RPMI7951 (cell line): ENCODE measurements around the gene VAPA. TPM values are rescaled to one million over a fixed set of nuclear protein-coding genes. Genes with fewer than 3 reads are reported as not detected.
A peak's percentile ranks its signal among the peaks of the same experiment; 100 is the strongest.

Source experiments
- DNase-seq: peaks from one replicate; pipeline ENCODE4 v3.0.0-alpha.2; 2012; ENCODE audit warnings: low read depth
- total RNA-seq: library from RNA; depleted of rRNA; stranded (reverse); fragments of >200 nt; shearing (Covaris generic); gene quantifications from 2 replicates; pipeline ENCODE4 v1.2.3, GENCODE V29; 2014; rRNA removed

The VAPA gene
- total RNA-seq = 231 and 258 TPM in 2 replicates

DNA sequence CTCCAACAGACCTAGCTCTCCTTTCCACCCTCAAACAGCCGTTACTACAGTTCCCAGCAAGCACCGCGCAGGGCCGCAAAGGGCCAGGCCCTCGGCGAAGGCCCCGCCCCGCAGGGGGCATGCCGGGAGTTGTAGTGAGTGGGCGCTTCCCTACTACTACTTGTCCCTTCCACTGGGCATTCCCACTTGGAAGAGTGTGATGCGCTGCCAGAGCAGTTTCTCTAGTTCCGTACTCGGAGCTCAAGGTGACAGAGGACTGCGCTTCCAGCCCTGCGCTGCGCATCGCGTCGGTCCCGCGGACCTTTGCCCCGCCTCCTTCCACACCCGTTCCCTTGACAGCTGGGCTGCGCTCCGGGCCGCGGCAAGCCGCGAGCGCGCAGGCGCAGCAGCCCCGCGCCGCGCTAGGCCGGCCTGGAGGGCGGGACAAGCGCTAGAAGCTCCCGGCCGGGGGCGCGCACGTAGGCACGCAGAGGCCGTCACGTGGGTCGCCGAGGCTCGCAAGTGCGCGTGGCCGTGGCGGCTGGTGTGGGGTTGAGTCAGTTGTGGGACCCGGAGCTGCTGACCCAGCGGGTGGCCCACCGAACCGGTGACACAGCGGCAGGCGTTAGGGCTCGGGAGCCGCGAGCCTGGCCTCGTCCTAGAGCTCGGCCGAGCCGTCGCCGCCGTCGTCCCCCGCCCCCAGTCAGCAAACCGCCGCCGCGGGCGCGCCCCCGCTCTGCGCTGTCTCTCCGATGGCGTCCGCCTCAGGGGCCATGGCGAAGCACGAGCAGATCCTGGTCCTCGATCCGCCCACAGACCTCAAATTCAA lies at the start of gene VAPA:
Gene VAPA, plus strand, starts transcription at position 491 of the 808 bp plus-strand sequence. Its CDS starts 241 bp downstream, at position 732.
- DNase-seq = peak; percentile 92

DNA sequence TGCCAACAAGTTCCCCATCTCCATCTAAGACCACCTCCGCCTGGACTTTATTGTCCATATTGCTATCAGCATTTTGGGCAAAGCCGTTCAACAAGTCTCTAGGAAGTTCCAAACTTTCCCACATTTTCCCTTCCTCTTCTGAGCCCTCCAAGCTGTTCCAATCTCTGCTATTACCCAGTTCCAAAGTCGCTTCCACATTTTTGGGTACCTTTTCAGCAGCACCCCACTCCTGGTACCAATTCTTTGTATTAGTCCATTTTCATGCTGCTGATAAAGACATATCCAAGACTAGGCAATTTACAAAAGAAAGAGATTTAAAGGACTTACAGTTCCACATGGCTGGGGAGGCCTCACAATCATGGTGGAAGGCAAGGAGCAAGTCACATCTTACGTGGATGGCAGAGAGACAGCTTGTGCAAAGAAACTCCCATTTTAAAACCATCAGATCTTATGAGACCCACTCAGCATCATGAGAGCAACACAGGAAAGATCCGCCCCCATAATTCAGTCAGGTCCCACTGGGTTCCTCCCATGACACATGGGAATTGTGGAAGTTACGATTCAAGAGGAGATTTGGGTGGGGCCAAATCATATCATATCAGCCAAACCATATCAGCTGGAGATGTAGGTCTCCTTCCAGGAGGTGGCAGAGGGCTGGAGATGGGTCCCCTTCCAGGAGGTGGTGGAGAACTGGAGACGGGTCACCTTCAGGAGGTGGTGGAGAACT lies 47.9 kb upstream of the VAPA start:
- DNase-seq = no peak

- DNase-seq = no peak
These were observed 47.2 kb upstream of the VAPA start for GRCh38 chr18:9866627-9867026.

DNA sequence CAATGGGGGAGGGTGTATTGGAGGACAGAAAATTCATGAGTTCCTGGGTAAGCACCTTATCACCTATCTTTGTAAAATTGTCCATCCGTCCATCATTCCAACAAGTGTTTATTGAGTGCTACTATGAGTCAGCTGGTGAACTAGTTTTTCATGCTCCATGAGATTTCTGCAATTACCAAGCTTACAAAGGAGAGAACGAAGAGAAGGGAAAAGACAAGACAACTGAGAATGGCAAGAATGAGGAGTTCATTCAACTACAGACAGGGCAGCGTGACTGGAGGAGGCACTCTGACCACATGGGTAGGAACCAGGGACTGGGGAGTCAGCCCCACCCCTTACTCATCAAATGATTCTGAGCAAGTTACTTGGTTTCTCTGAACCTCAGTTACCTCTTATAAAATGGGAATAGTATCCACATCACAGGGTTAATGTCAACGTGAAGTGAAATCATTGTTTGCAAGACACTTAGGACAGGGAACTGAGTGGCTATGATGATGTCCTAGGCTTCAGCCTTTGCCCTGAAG lies 46.7 kb upstream of the VAPA start:
- no peak for DNase-seq

GRCh38 chr18:9868857-9869714 lies 44.7 kb upstream of the VAPA start:
- no peak for DNase-seq

DNA sequence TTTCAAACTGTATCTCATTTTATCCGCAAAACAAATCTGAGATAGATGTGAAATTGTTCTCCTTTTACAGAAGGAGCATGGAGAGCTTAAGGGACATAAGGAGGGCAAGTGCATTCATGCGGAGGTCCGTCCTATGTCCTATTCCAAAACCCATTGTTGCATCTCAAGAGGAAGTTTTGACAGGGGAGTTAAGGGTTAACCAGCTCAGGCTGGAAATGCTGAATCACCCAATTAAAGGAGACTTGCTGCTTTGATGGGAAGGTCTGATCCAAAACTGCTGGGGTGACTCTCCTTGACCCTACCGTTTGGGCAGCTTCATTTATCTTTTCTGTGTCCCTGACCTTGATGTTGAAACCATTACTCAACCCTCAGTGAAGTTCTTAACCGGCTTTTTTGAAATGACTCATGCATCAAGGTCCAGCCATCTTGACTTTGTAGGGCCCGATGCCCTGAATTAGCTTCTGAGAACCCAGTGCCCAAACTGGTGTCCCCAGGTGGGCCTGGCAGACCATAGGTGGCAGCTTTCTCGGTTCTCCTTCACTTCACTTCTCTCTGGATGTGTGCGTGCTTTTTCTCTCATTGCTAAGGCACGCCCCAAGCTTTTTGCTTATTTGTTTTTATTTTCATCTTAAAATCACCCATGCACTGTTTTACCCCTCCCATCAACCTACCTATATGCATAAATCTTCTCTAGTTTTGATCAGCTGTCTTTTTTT lies 43.9 kb upstream of the VAPA start:
- peak; percentile 89 for DNase-seq

DNA sequence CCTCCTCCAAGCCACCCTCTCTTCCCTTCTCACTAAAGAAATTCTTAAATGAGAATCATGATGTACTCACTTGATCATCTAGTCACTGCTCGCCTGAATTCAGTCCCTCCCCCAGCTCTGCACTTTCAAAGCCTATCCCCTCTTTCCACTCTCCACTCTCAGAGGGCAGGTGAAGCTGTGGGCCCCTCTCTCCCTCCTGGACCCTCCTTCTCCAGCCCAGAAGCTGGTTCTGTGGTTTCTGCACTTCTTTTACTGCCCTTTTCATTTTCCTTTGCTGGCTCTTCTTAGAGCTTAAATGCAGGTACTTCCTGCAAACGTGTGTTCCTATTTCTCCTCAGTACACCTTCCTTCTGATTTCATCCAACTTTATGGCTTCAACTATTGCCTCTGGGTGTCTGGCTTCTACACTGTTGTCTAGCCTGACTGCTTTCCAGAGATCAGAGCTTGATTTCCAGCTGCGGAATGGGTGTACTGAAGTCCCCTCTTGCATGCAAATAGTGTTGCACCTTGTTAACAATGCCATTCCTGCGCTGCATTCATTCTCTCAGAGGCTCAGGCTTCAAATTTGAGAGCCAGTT lies 43.3 kb upstream of the VAPA start:
- DNase-seq = no peak

- no peak for DNase-seq
These were observed 42.5 kb upstream of the VAPA start for GRCh38 chr18:9871244-9871746.

- no peak for DNase-seq
These were observed 41.0 kb upstream of the VAPA start for GRCh38 chr18:9872823-9873222.

DNA sequence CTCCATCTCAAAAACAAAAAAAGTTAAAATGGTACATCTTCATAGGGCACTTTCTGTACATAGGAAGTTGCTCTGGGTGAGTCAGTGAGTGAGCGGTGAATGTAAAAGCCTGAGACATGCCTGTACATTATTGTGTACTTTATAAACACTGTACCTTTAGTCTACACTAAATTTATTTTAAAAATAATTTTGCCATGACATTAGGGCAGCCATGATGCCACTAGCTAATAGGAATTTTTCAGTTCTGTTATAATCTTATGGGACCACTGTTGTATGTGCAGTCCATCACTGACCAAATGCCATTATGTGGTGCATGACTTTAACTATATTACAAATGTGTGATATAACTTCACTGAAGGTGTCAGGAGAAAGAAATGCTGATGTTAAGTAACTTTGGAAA lies 39.1 kb upstream of the VAPA start:
- no peak for DNase-seq

GRCh38 chr18:9876212-9876866 lies 37.5 kb upstream of the VAPA start:
- DNase-seq = no peak

- peak; percentile 90 for DNase-seq
These were observed 36.8 kb upstream of the VAPA start for GRCh38 chr18:9876867-9877654.

DNA sequence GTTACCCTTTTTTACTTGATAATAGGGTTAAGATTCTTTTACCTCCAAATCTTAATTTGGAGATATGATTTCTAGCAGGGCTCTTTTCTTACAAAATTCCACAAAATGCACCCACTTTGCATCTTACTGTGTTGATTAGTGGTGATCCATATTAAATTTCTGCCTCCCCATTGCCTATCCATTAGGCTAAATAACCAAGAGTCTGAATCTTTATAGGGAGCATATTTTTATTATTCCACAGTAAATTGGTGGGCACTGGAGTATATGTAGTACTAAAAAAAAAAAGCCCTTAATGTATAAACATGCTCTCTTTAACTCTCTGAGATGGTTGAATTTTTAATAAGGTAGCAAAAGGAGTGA lies 36.2 kb upstream of the VAPA start:
- no peak for DNase-seq

DNA sequence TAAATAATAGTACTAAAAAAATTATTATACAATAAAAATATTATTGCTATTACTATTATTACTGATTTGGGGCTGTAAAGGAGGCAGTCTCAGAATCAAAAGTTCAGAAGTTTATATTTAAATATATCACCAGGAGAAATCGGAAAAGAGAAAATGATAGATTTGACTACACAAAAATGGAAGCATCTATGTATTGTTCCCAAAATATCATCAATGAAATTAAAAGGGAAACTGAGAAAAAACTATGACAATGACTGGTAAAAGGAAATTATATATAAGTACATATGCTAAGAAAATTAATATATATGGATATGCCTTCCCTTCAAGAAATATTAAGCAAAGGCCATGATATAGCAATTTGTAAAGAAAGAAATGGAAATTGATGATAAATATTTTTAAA lies 35.7 kb upstream of the VAPA start:
- no peak for DNase-seq

DNA sequence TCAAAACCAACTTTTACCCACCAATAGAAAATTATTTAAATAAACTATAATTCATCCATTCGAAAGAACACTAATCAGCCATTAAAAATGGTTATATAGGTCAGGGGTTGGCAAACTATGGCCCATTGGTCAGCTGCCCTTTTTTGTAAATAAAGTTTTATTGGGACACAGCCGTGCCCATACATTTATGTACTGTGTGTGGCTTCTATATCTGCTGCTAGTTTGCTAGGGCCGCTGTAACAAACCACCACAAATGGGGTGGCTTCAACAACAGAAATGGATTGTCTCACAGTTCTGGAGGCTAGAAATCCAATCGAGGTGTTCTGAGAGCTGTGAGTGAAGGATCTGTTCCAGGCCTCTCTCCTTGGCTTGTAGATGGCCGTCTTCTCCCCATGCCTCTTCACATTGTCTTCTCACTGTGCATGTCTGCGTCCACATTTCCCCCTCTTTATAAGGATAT lies 35.0 kb upstream of the VAPA start:
- DNase-seq = no peak

DNA sequence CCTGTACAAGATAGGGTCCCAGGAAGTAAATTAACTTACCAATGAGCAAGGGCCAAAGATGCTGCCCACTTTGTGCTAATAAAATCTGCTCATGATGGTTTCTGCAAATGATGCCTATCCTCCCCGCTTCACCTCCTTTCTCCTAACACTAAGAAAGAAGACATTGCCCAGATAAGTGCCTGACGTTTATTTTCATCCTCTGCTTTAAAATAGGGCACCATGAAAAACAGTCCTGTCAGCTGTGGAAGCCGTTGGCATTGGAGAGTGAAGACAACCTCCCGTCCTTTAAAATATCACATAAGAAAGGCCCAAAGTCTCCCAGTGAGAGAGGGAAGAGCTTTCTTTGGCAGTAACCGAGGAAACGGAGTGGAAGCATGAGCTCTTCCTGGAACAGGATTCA lies 29.7 kb upstream of the VAPA start:
- no peak for DNase-seq

- DNase-seq = no peak
These were observed 29.2 kb upstream of the VAPA start for GRCh38 chr18:9884532-9885140.

- no peak for DNase-seq
These were observed 28.4 kb upstream of the VAPA start, which contains the start of gene TXNDC2 for GRCh38 chr18:9885170-9886004. Gene TXNDC2 (plus strand): TSS chr18:9885973. CDS start chr18:9886681, 708 bp downstream.
